HTR-8/SVneo (cell line): Measurements from ENCODE around the gene HIP1.
"Not testable (repeated sequence)": the region's sequence is repeated elsewhere in the genome, so short reads cannot be mapped to it uniquely, and the experiment has no call there.

ENCODE experiments used
- DNase-seq: peaks from one replicate; pipeline ENCODE4 v3.0.0; 2011; ENCODE audit warnings: low spot score, mixed read lengths; ENCODE audit not compliant: insufficient read length
- FAIRE-seq: peaks from 2 replicates; lab custom pipeline; 2011; peaks lifted over from hg19 to GRCh38; lab: Jason Lieb, UNC

HIP1 gene

GRCh38 chr7:75546237-75547015 lies 192.3 kb downstream of the HIP1 start:
- FAIRE-seq (no peak), DNase-seq (no peak)

GRCh38 chr7:75537731-75538130 lies 201.0 kb downstream of the HIP1 start:
- FAIRE-seq (no peak), DNase-seq (no peak)

- DNase-seq: no peak
- no peak for FAIRE-seq
These were observed 201.7 kb downstream of the HIP1 start for GRCh38 chr7:75536940-75537538.

- FAIRE-seq: no peak
- no peak for DNase-seq
These were observed 202.2 kb downstream of the HIP1 start for GRCh38 chr7:75536491-75536890.

- peak; percentile 22 for DNase-seq
These were observed 203.9 kb downstream of the HIP1 start for GRCh38 chr7:75534727-75535307.

GRCh38 chr7:75533926-75534325 lies 204.8 kb downstream of the HIP1 start:
- FAIRE-seq (no peak), DNase-seq (no peak)

More at GRCh38 chr7:75534727-75535307, 203.9 kb downstream of the HIP1 start:
- FAIRE-seq: no peak

GRCh38 chr7:75532639-75533038 lies 206.1 kb downstream of the HIP1 start:
- no peak for DNase-seq
- no peak for FAIRE-seq

- FAIRE-seq (no peak), DNase-seq (no peak)
These were observed 207.4 kb downstream of the HIP1 start for GRCh38 chr7:75531359-75531821.

- FAIRE-seq, DNase-seq: not testable (repeated sequence)
These were observed 211.5 kb downstream of the HIP1 start for GRCh38 chr7:75527224-75527722.

- DNase-seq, FAIRE-seq: not testable (repeated sequence)
These were observed 217.0 kb downstream of the HIP1 start for GRCh38 chr7:75521727-75522126.

GRCh38 chr7:75518842-75519241 lies 219.9 kb downstream of the HIP1 start:
- FAIRE-seq, DNase-seq: not testable (repeated sequence)

GRCh38 chr7:75509033-75509432 lies 229.7 kb downstream of the HIP1 start:
- DNase-seq, FAIRE-seq: not testable (repeated sequence)

- not testable (repeated sequence) for FAIRE-seq, DNase-seq
These were observed 246.7 kb downstream of the HIP1 start, which contains the start of gene SPDYE5 for GRCh38 chr7:75492020-75492419. Gene SPDYE5 (plus strand): TSS chr7:75492320. CDS start chr7:75494048, 1,728 bp downstream.

- not testable (repeated sequence) for FAIRE-seq
These were observed 252.6 kb downstream of the HIP1 start, which contains the start of gene POM121C for GRCh38 chr7:75485979-75486643. Gene POM121C (minus strand): TSS chr7:75486299. CDS start chr7:75441496, 44,803 bp downstream.

GRCh38 chr7:75485355-75485978 lies 253.3 kb downstream of the HIP1 start:
- not testable (repeated sequence) for DNase-seq

More at GRCh38 chr7:75485979-75486643, 252.6 kb downstream of the HIP1 start, which contains the start of gene POM121C:
- DNase-seq: peak; percentile 67

More at GRCh38 chr7:75485355-75485978, 253.3 kb downstream of the HIP1 start:
- not testable (repeated sequence) for FAIRE-seq
